ENCODE results near the gene AMOTL2.

Gene AMOTL2

GRCh38 chr3:134307425-134307824 lies 66.8 kb downstream of the AMOTL2 start:
- no peak overlapping the region for H2AFZ ChIP-seq (ENCODE audit: low read depth, low read length)
- DNase-seq, result no peak
- peaks cover 5% of the 10 kb centered on the region; the same call in 1 of the 2 replicates for H3K4me1 ChIP-seq (ENCODE audit: insufficient read depth, low read length)
- H4K20me1 ChIP-seq (ENCODE audit: insufficient read depth, low read length), result no peaks in the 10 kb centered on the region
- no peak overlapping the region for H3K4me2 ChIP-seq (ENCODE audit: insufficient read depth, low read length)
- no peak overlapping the region for H3K27ac ChIP-seq (ENCODE audit: low read length)
- no peak overlapping the region for H3K4me3 ChIP-seq (ENCODE audit: low read depth in 1 of 2, low read length in 2 of 2)
- H3K9me3 ChIP-seq (ENCODE audit: insufficient read depth, low read length, severe bottlenecking), result no peaks in the 10 kb centered on the region
- TF ChIP-seq EZH2 (IDR thresholded peaks at IDR 0.05; ENCODE audit: borderline replicate concordance, low read depth, low read length, severe bottlenecking), result no peak
- no peak for TF ChIP-seq CTCF (IDR thresholded peaks at IDR 0.05; ENCODE audit: borderline replicate concordance, extremely low read depth, low read length, poor library complexity, severe bottlenecking)
- H3K36me3 ChIP-seq (ENCODE audit: insufficient read depth, low read length), result no peaks in the 10 kb centered on the region
- no peaks in the 10 kb centered on the region for H3K79me2 ChIP-seq (ENCODE audit: insufficient read depth, low read length)
- H3K27me3 ChIP-seq (ENCODE audit: insufficient read depth, low read length, poor library complexity), result no peaks in the 10 kb centered on the region
- no peak overlapping the region for H3K9ac ChIP-seq (ENCODE audit: low read depth, low read length)
- no peak for ATAC-seq (ENCODE audit: insufficient read depth, low read depth)

- Histone ChIP-seq H3K4me3 (ENCODE audit: low read depth in 1 of 2, low read length in 2 of 2) (no peak overlapping the region), H3K9ac (ENCODE audit: low read depth, low read length) (no peak overlapping the region), H3K36me3 (ENCODE audit: insufficient read depth, low read length) (no peaks in the 10 kb centered on the region), H3K9me3 (ENCODE audit: insufficient read depth, low read length, severe bottlenecking) (no peaks in the 10 kb centered on the region), H4K20me1 (ENCODE audit: insufficient read depth, low read length) (no peaks in the 10 kb centered on the region), H3K4me1 (ENCODE audit: insufficient read depth, low read length) (peaks cover 5% of the 10 kb centered on the region; the same call in 1 of the 2 replicates), H3K79me2 (ENCODE audit: insufficient read depth, low read length) (no peaks in the 10 kb centered on the region), H3K27ac (ENCODE audit: low read length) (no peak overlapping the region), H3K27me3 (ENCODE audit: insufficient read depth, low read length, poor library complexity) (no peaks in the 10 kb centered on the region), H3K4me2 (ENCODE audit: insufficient read depth, low read length) (no peak overlapping the region), H2AFZ (ENCODE audit: low read depth, low read length) (no peak overlapping the region)
- ATAC-seq (ENCODE audit: insufficient read depth, low read depth) (no peak), DNase-seq (no peak)
- TF ChIP-seq CTCF (IDR thresholded peaks at IDR 0.05; ENCODE audit: borderline replicate concordance, extremely low read depth, low read length, poor library complexity, severe bottlenecking), result no peak
- no peak for TF ChIP-seq EZH2 (IDR thresholded peaks at IDR 0.05; ENCODE audit: borderline replicate concordance, low read depth, low read length, severe bottlenecking)
Observed at GRCh38 chr3:134306320-134306719, 67.9 kb downstream of the AMOTL2 start.
